ENCODE data around the gene WDR86. TPM values are rescaled to one million over a fixed set of nuclear protein-coding genes. Genes with fewer than 3 reads are reported as not detected.

WDR86 gene
- polyA plus RNA-seq, 1 donor from 2014 or later: 46.2 TPM

DNA sequence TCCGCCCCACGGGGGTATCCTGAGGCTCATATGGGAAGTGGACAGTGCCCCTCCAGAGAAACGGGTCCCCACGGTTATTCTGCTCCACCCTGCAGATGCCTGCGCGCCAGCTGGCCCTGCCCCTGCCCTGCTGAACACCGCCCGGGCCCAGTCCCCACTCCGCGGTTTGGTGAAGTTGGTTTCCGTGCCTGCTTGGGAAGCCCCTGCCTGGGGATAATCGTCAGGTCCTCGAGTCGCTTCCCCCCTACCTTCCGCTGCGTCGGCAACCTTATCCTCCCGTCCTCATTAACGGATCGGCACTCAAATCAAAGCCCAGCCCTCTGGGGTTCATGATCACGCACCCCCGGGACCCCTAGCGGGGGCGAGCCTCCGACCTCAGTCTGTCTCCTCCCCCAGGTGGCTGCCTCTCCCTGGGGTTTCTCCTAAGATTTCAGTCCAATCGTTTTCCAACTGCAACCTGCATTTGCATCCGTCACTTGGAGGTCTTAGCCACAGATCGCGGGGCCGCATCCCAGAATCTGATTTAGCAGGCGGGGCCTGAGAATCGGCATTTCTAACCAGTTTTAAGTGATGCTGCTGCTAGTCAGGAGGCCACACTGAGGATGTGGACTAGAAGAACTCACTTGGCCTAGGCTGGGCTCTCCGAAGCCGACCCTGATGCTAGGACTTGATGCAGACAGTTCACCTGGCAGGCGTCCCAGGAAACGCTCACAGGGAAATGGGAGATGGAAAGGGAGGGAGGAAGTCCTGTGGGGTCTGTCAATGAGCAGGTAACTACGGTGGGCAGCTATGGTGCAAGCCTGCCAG, 27.6 kb downstream of the WDR86 start:
- no peaks in the 10 kb centered on the region for H3K9me3 ChIP-seq (ENCODE audit: low read length)
- no peaks in the 10 kb centered on the region for H3K9me2 ChIP-seq (ENCODE audit: insufficient read depth, low read length)
- no peaks in the 10 kb centered on the region for H4K20me1 ChIP-seq (ENCODE audit: insufficient read depth)
- peaks cover 19% of the 10 kb centered on the region for H3K27me3 ChIP-seq (ENCODE audit: insufficient read depth, low read depth, low read length)
- no peak overlapping the region for H3K4me2 ChIP-seq (ENCODE audit: low read length)
- H2AFZ ChIP-seq (ENCODE audit: low read depth, low read length): no peak overlapping the region
- H3K36me3 ChIP-seq (ENCODE audit: insufficient read depth, low read length): no peaks in the 10 kb centered on the region
- no peaks in the 10 kb centered on the region for H3K79me2 ChIP-seq (replicated peaks; ENCODE audit: insufficient read depth, low read length)
- H3K27ac ChIP-seq (ENCODE audit: low read length): no peak overlapping the region
- H3F3A ChIP-seq (ENCODE audit: insufficient read depth, low read length, poor library complexity, severe bottlenecking): no peaks in the 10 kb centered on the region
- TF ChIP-seq EP300 (conservative IDR thresholded peaks at IDR 0.05; ENCODE audit: poor library complexity, severe bottlenecking) (no peak), MXI1 (conservative IDR thresholded peaks at IDR 0.05; ENCODE audit: poor library complexity, severe bottlenecking) (no peak), EZH2 (IDR thresholded peaks at IDR 0.05; ENCODE audit: borderline replicate concordance, insufficient read depth, low read length, poor library complexity, severe bottlenecking) (no peak), POLR2AphosphoS5 (IDR thresholded peaks at IDR 0.05) (no peak), SMC3 (conservative IDR thresholded peaks at IDR 0.05; ENCODE audit: poor library complexity) (no peak), TAF1 (IDR thresholded peaks at IDR 0.05; ENCODE audit: low read depth) (no peak), RAD21 (conservative IDR thresholded peaks at IDR 0.05) (no peak)
- TF ChIP-seq, protein P1, sequence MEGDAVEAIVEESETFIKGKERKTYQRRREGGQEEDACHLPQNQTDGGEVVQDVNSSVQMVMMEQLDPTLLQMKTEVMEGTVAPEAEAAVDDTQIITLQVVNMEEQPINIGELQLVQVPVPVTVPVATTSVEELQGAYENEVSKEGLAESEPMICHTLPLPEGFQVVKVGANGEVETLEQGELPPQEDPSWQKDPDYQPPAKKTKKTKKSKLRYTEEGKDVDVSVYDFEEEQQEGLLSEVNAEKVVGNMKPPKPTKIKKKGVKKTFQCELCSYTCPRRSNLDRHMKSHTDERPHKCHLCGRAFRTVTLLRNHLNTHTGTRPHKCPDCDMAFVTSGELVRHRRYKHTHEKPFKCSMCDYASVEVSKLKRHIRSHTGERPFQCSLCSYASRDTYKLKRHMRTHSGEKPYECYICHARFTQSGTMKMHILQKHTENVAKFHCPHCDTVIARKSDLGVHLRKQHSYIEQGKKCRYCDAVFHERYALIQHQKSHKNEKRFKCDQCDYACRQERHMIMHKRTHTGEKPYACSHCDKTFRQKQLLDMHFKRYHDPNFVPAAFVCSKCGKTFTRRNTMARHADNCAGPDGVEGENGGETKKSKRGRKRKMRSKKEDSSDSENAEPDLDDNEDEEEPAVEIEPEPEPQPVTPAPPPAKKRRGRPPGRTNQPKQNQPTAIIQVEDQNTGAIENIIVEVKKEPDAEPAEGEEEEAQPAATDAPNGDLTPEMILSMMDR (IDR thresholded peaks at IDR 0.05; ENCODE audit: poor library complexity, severe bottlenecking): no peak
- TF ChIP-seq, protein P2, sequence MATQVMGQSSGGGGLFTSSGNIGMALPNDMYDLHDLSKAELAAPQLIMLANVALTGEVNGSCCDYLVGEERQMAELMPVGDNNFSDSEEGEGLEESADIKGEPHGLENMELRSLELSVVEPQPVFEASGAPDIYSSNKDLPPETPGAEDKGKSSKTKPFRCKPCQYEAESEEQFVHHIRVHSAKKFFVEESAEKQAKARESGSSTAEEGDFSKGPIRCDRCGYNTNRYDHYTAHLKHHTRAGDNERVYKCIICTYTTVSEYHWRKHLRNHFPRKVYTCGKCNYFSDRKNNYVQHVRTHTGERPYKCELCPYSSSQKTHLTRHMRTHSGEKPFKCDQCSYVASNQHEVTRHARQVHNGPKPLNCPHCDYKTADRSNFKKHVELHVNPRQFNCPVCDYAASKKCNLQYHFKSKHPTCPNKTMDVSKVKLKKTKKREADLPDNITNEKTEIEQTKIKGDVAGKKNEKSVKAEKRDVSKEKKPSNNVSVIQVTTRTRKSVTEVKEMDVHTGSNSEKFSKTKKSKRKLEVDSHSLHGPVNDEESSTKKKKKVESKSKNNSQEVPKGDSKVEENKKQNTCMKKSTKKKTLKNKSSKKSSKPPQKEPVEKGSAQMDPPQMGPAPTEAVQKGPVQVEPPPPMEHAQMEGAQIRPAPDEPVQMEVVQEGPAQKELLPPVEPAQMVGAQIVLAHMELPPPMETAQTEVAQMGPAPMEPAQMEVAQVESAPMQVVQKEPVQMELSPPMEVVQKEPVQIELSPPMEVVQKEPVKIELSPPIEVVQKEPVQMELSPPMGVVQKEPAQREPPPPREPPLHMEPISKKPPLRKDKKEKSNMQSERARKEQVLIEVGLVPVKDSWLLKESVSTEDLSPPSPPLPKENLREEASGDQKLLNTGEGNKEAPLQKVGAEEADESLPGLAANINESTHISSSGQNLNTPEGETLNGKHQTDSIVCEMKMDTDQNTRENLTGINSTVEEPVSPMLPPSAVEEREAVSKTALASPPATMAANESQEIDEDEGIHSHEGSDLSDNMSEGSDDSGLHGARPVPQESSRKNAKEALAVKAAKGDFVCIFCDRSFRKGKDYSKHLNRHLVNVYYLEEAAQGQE (IDR thresholded peaks at IDR 0.05; ENCODE audit: borderline replicate concordance): no peak
- peak overlapping the region; percentile 38 for H3K4me3 ChIP-seq (ENCODE audit: low read length)
- H3K9ac ChIP-seq (ENCODE audit: low read length): no peak overlapping the region

DNA sequence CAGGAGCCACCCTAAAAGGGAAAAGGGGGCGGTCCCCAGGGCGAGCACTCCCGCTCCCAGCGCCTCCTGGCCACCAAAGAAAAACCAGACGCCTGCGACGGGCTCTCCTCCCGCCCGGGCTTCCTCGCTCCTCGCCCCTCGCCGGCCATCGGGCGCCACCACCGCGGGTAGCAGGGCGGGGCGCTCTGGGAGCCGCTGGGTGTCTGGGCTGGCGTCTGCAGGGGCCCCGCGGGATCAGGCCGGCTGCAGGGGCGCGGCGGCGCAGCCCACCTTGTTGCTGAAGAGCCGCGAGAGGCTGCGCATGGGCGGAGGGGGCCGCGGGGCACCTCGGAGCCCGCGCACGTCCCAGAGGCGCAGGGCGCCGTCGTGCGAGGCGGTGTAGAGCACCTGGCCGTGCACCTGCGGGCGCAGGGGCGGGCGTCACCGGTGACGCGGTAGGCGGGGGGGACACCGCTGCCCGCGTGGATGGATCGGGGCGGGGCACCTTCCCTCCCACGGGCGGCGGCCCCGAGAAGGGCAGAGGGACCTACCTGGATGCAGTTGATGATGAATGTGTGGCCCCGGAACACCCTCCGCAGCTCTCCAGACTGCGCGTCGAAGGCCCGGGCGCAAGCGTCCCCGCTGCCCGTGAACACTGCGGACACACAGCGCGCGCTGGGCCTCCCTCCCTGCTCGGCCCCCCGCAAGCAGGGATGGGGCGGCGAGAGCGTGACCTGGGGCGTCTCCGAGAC, 28.3 kb downstream of the WDR86 start:
- peak overlapping the region; percentile 38 for H3K4me3 ChIP-seq (ENCODE audit: low read length)
- H3K79me2 ChIP-seq (replicated peaks; ENCODE audit: insufficient read depth, low read length): no peaks in the 10 kb centered on the region
- H3K36me3 ChIP-seq (ENCODE audit: insufficient read depth, low read length): no peaks in the 10 kb centered on the region
- TF ChIP-seq RAD21 (conservative IDR thresholded peaks at IDR 0.05): no peak
- no peak for TF ChIP-seq MXI1 (conservative IDR thresholded peaks at IDR 0.05; ENCODE audit: poor library complexity, severe bottlenecking)
- H4K20me1 ChIP-seq (ENCODE audit: insufficient read depth): no peaks in the 10 kb centered on the region
- H3K9me2 ChIP-seq (ENCODE audit: insufficient read depth, low read length): no peaks in the 10 kb centered on the region
- H3F3A ChIP-seq (ENCODE audit: insufficient read depth, low read length, poor library complexity, severe bottlenecking): no peaks in the 10 kb centered on the region
- H3K27ac ChIP-seq (ENCODE audit: low read length): no peak overlapping the region
- no peak overlapping the region for H3K4me2 ChIP-seq (ENCODE audit: low read length)
- H3K9ac ChIP-seq (ENCODE audit: low read length): no peak overlapping the region
- no peaks in the 10 kb centered on the region for H3K9me3 ChIP-seq (ENCODE audit: low read length)
- peaks cover 19% of the 10 kb centered on the region for H3K27me3 ChIP-seq (ENCODE audit: insufficient read depth, low read depth, low read length)
- no peak overlapping the region for H2AFZ ChIP-seq (ENCODE audit: low read depth, low read length)

Measured in neural cell (in vitro differentiated cells).